Activated CD8-positive, alpha-beta memory T cell treated with anti-CD3 and anti-CD28 coated beads for 4 hours (primary cell): ENCODE measurements around the gene NDNF.

ENCODE experiments used
- DNase-seq, 2 donors: peaks; one replicate each; pipeline ENCODE4 v3.0.0-alpha.2; 2020; ENCODE audit warnings: low read depth in 2 of 2

Gene NDNF

DNA sequence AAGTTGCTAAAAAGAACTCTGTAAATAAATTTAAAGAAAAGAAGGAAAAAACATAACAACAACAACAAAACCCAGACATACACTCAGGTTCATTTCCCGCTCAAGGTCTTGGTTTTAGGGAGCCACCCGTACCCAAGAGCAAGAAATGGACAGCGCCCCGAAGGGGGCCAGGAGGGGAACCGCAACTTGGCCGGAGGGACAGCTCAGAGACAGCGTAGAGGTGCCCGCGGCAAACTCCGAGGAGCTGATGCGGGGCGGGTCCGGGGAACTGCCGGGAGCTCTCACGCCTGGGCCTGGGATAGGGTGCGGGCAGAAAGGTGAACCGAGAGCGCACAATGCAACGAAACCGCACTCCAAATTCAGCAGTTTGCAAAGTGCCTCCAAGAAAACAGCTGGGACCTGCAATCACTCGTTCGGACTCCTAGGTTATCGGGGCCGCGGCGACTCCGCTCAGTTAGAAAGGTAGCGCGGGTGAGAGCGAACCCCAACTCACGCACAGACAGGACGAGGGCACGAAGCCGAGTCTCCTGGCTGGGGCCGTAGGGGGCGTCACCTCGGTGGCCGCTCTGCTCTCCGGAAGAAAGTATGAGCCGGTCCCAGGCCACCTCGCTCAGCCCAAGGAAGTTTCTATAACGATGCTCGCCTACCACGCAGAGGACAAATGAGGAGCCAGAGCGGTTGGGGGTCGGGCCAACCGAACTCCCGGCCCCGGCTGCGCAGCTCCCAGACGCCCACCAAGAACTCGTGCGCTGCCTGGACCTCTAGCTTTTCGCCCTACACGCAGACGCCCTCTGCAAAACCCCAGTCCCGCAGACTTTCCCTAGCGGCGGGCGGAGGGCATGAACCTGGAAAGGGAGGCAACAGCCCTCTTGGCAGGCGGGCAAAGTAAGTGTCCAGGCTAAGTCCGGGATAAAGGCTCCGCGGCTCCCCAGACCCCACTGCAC lies 1.4 kb downstream of the NDNF start:
- DNase-seq = no peak

DNA sequence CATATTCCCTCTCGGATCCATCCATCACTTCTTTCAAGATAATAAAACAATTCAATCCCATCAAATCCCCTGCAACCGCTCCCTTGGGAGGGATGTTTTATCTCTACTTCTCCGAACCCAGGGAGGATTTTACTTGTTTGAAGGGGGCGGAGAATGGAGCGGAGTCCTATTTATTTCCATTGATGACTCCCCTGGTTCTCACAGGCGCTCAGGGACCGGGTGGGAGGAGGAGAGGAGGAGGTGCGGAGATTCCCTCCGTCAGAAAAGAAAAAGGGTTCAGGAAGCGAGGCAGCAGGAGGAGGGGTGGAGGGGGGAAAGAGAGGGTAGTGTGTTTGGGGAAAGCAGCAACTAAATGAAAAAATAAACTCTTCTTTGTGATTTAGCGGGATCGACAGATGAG lies 2.1 kb downstream of the NDNF start:
- no peak for DNase-seq

DNA sequence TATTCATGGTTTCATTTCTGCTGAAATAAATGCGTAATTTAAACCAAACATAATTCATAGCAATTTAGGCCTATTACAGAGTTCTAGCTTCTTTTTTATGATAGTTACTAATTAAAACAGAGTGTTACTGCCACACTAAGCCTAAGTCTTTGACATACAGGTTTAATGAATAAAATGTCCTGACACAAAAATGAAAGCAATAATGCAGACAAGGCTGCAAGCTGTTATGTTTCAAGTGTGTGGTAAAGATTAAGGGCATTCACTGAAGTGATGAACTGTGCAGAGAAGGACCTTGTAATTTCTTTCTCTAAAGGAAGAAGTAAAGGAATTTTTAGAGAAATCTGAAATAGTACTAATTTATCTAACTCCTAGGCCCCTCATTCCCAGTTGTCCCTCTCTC lies 2.9 kb downstream of the NDNF start:
- DNase-seq = no peak

DNA sequence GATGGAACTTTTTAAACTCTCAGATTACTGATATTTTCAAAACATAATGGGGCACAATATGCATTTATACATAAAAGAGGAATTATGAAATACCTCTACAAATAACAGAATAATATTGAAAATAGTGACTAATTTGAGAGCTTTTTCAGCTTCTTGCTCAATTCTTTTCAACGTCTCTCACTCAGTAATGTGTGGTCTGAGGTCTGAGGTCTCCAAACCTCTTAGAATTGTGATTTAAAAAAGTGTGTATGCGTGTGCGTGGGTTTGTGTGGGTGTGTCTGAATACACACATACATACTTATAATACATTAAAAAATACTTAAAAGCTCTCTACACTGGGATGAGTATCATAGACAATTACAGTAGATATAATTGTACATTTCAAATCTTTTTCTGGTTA lies 7.9 kb downstream of the NDNF start:
- no peak for DNase-seq

DNA sequence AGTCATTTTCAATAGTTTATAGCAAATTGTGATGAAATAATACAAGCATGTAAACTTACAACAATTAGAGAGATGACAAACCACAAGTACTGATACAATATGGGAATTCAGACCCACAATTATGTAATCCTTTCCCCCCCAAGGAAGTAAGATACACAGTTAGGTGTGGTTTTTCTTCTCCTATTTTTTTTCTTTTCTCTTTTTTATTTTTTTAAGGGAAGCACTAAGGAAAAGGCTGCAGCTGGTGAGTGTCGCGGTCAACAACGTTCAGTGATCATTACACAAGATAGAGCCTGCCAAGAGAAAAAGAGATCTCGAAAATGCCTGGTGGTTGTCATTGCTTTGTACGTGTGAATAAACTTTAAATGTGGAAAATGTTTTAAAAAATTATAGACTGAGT lies 9.8 kb downstream of the NDNF start:
- no peak for DNase-seq

DNA sequence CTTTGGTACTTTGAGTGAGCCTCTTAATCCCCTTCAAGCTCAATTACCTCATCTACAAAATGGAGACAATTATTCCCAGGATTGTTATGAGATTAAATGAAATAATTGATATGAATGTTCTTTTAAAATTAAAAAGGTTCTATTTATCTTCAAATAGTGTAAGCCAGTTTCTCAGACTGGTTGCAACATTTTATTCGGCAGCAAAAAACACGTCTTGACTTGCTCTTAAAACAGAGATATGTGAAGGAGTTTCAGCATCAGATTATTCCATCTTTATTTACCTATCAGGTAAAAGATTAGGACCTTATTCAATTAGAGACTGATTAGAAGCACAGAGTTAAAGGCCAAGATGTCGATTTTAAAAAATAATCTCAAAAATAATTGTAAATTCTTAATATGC lies 10.5 kb downstream of the NDNF start:
- DNase-seq = no peak

DNA sequence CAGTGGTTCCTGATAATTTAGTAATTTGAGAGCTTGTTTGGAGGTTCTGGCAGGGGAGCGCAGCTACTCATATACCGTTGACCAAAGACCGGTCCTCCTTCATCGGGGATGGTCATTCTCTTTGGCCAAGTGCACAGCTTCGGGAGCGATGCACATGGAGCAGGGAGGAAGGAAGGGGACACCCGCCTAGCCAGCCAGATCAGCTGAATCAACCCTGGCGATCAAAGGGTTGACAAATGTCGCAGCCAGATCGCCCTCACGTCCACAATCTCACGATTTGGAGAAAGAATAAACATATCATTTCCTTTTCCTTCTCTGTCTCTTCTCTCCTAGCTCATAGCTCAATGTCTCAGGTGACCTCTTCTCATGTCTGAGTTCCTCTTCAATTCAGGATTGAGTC lies 11.1 kb downstream of the NDNF start:
- no peak for DNase-seq

DNA sequence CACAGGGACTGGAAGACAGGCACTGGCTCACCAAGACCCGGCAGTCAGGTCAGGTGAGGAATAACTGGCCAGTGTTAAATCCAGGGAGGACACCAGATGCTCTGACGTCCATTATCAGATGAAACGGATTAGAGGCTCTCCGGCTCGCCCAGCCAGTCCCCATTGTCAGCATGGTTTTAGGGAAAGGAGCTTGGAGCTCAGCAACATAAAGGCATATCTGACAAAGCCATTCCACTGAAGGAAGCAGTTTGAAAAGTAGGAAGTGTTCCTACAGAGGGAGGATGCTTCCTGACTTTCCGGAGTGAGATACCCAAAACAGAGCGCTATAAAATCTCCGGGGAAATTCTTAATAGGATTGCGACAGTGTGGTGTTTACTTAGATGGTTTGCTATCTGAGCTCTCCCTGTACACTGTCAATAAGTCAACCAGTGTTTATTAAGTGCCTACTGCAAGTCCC lies 14.8 kb downstream of the NDNF start:
- DNase-seq = no peak

DNA sequence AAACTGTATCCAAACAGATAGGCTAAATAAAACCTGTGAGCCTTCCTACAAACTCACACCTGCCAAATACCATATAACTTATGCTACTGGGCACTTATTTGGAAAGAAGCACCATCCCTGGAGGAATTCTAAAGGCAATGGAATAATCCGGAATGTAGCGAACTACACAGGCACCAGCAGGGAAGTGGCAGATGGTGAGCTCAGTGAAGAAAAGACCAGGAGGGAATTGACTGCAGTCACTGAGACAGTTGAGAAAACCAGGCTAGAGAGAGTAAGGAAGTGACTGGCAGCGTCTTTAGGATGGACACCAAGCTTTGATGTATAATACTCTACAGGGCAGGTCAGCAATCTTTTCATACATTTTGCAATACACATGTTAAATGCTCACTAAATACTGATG lies 16.3 kb downstream of the NDNF start:
- DNase-seq = no peak

DNA sequence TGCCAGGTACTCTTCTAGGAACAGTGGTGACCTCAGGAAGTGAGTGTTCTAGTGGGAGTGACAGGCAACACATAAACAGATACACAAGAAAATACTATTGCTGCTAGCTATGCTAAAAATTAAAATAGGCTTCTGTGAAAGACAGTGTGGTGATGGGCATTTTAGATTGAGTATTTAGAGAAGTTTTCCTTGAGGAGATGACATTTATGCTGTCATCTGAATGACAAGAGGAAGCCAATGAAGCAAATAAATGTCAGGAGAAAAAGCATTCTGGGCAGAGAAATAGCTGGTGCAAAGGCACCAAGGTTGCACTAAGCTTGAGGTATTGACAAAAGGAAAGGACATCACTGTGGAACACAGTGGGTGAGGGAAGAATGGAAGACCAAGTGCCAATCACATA lies 18.0 kb downstream of the NDNF start:
- no peak for DNase-seq

DNA sequence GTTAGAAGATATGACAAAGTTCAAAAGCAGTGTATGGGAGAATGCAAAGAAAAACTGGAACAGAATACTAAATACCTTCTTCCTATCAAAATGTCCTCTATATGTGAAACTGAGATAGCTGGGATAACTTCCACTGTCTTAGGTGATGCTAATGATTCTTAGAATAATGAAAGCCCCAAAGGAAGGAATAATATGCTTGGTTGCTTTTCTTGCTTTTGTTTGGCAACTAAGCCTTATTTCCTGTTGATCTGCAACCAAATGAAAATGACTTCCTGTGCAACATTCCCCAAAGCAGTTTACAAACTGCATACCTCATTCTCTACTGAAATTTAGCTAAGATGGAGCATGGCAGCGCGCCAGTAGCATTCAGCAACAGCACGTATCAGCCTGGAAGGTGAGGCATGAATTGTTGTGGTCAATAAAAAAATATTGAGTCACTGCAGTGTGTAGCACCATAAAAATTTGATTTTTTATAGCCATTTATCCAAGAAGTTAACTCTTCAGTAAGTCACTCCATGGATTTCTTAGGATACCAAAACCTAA lies 18.7 kb downstream of the NDNF start:
- DNase-seq = no peak

DNA sequence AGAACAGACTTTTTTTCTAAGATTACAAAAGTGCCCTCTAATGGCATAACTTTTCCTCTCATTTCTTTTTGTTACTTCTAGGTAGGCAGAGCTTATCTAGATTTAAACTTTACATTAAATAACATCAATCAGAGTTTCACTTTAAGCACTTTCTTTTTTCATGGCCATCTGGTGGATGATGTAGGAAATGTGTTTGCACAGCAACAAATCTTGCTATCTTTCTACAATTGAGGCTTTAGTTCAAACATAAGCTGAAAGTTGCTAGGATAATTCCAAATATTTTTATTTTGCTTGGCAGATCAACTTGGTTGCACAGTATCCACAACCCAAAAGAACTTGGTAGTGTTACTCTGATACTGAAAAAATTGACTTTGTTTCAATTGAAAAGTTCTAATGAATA lies 22.0 kb downstream of the NDNF start:
- DNase-seq = no peak

DNA sequence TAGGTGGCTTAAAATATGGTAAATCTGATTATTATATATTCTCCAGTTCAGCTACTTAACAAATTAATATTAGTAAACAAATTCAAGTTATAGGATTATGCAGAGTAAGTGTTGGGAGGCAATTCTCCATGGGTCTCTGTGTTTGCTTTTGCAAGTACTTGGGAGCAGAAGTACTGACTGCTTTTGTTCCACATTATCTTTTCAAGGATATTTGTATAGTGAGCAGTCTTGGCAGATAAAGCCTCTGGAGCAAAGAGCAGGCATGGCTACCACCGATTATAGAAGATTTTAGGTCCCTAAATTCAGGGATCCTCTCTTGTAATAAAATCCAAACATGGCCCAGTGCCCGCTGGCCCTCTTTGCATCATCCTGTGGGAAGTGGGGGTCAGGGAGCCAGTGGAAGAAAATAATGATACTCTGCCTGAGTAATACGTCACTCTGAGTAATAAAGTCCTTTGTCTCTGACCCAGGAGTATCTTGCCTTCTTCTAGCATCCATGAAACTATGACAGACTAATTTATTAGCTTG lies 23.2 kb downstream of the NDNF start:
- DNase-seq = no peak

DNA sequence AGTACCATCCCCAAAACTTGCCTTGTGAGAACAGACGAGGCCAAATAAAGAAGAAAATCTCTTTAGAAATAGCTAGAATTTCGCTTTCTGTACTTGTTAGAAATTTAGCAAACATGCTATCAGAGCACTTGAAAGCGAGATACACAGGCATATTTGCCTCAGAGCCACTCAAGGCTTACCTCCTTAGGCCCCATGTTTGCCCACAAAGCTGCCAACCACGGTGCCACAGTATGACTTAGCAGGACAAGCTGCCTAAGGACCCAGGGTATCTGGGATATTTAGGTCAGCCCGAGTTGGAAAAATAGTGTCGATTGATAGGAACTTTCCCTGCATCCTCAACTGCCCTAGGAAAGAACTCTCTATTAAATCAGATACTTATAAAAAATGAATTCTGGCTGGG lies 24.2 kb downstream of the NDNF start:
- DNase-seq = no peak

DNA sequence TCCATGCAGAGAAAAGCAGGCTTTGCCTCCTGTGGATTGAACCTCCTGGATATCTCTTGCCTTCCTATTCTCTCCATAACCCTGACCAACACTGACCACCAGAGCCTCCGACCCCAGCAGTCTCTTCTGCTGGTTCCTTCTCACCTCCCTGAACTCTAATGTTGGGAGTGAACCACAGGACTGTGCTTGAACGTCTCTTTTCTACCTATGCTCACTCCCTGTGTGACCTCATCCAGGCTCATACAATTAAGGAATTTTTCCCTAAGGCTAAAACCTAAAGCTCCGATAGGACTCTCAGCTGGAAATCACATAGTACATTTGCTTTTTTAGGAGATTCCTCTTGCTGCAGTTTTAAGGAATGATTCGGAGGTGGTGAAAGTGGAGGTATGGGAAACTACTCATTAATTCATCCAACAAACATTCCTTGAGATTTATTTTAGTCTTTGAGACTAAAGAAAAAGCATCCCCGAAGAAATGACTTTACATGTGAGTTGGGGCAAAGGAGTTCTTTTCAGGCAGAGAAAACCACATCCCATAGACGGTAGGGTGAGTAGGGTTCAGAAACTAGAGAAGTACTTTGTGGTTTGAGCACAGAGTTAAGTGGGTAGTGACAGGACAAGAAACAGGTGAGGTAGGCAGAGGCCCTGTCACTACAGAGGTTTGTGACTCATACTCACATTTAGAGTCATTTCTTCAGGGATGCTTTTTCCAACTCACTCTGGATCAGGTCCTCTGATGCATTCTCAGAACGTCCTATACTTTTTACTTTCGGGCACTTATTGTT lies 30.8 kb downstream of the NDNF start:
- no peak for DNase-seq

DNA sequence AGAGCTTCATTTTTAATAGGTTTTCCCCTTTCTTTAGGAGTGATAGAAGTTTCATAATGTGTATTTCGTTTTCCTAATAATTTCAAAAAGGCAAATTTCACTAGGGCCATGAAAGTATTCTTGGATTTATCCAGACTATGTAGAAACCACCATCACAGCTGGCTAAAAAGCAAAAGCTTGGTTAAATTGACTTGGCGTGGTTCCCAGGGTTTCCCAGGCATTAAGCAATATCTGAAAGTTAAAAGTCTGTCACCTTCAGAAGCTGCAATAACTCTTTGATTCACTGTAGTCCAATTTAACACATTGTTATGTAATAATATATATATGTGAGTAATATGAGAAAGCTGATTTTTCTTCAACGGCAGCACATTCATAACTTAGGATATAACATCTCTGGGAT lies 38.3 kb downstream of the NDNF start:
- DNase-seq = no peak

DNA sequence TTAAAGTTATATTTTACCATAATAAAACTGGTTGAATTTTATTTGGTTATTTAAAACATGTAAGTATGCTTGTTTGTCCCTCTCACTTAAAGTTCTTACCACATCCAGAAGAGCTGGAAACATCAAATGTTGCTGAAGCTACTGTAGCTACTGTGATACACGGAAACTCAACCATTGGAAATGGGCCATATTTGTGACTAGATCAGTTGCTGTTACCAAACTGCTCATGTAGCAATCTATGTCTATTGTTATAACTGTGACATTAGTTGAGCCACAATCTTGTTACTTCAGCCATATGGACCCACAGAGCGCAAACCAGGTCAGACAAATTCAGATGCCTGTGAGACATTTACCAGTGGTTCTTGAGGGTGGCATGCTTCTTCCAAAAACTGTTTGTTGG lies 41.6 kb downstream of the NDNF start:
- no peak for DNase-seq

DNA sequence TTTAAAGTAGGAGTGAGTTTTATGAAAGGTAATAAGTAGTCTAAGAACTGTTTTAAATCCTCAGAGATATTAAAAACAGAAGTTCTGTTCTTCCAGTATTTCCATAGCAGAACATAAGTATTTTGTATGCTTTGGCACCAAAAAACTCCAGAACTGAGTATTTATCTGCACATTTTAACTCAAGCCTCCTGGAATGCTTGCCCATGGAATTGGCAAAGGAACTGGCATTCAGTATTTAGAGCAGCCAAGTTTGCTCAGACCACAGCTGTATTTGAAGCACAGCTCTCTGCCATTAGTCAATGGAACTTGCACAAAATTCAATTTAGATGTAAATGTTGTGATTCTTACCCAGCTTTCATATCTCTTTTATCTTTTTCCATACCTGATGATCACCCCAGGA lies 42.2 kb downstream of the NDNF start:
- DNase-seq = no peak

DNA sequence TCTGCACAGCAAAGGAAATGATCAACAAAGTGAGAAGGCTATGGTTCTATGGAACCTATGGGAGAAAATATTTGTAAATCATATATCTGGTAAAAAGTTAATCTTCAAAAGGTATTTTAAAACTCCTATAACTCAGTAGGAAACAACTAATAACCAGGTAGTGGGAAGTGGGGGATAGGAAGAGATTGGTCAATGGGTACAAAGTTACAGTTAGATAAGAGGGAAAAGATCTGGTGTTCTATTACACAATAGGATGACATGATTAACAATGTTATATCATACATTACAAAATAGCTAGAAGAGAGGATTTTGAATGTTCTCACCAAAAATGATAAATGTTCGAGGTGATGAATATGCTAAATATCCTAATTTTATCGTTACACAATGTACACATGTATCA lies 46.3 kb downstream of the NDNF start:
- no peak for DNase-seq

DNA sequence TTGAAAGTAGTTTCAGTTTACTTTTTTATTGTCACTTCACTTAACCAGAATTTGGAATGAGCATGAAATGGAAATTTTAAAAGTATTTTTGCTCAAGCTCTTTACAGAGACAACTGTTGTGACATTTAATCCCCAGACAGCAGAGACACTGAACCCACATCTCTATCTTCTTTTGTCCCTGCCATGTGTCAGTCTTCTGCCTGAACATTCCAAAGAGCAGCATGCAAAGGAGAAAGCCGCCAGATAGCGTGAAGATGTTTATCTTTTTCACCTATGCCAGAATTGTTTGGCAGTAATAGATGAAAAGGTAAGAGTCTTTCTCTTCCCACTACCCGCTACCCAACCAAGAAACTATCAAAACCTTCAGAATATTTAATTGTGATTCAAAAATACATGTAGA lies 46.8 kb downstream of the NDNF start:
- no peak for DNase-seq

DNA sequence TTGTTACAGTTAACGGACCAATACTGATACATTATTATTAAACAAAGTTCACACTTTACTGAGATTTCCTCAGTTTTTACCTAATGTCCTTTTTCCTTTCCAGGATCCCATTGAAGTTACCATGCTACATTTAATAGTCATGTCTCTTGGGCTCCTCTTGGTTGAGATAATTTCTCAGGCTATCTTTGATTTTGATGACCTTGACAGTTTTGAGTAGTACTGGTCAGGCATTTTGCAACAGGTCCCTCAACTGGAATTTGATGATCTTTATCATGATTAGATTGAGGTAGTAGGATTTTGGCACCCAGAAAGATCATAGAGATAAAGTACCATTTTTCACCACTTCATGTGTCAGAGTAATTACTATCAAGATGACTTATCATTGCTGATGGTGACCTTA lies 53.8 kb downstream of the NDNF start:
- DNase-seq = no peak

DNA sequence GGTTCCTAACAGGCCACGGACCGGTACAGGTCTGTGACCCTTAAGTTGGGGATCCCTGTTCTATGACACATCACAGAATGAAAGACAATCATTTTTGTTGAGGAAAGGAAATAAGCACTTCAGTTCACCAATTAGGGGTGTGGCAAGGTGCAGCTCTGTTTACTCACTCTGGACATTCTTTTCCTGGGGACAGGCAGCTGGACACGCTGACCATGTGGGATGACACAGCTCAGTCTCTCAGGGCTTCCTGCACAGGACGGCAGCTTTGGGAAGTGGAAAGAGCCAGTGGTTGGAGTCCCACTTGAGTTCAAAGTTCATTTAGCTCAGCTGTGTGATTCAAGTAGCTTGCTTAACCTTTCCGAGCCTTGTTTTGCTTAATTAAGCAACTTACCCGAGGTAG lies 55.7 kb downstream of the NDNF start:
- DNase-seq = no peak

DNA sequence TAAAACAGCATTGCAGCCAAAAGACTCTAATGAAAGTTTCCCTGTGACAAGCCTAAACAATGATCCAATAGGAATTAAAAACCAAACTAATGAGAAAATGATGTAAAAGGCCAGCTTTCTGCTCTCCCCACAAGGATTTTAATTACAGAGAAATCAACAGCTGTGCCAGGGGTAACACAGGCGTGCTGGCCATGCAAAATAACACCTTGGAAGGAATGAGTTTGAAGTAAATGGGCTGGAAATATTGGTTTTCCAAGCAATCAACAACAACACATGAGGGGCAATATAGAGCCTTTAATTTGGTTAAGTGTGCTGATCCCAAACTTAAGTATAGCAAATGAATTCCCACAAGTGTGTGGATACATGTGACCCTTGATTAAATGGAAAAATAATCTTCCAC lies 56.9 kb downstream of the NDNF start:
- no peak for DNase-seq
